ENCODE measurements around the gene GJC2.
"Not testable (repeated sequence)": the region's sequence is repeated elsewhere in the genome, so short reads cannot be mapped to it uniquely, and the experiment has no call there.

Gene GJC2

GRCh38 chr1:228107636-228108035 lies 42.1 kb upstream of the GJC2 start:
- Histone ChIP-seq H3K4me3 (ENCODE audit: low read depth in 1 of 2, low read length in 2 of 2) (peak overlapping the region in 1 of 2 donors; percentile 96), H3K27ac (ENCODE audit: low read length) (no peak overlapping the region), H3K27me3 (ENCODE audit: low read depth, low read length) (no peaks in the 10 kb centered on the region), H3K36me3 (ENCODE audit: control insufficient read depth in 1 of 2, insufficient read depth in 2 of 2, low read length in 2 of 2) (peaks cover 3 to 26% of the 10 kb centered on the region in 2 donors), H3K4me1 (ENCODE audit: control insufficient read depth in 1 of 2, insufficient read depth in 2 of 2, low read length in 2 of 2) (peaks cover 0 to 31% of the 10 kb centered on the region in 2 donors), H3K9me3 (ENCODE audit: control insufficient read depth in 1 of 2, low read length in 2 of 2) (no peaks in the 10 kb centered on the region)

GRCh38 chr1:228108055-228108690 lies 41.6 kb upstream of the GJC2 start:
- Histone ChIP-seq H3K27me3 (ENCODE audit: low read depth, low read length) (no peaks in the 10 kb centered on the region), H3K4me1 (ENCODE audit: control insufficient read depth in 1 of 2, insufficient read depth in 2 of 2, low read length in 2 of 2) (peaks cover 0 to 31% of the 10 kb centered on the region in 2 donors), H3K4me3 (ENCODE audit: low read depth in 1 of 2, low read length in 2 of 2) (peak overlapping the region; percentile 93 to 96), H3K9me3 (ENCODE audit: control insufficient read depth in 1 of 2, low read length in 2 of 2) (no peaks in the 10 kb centered on the region), H3K27ac (ENCODE audit: low read length) (peak overlapping the region; percentile 94), H3K36me3 (ENCODE audit: control insufficient read depth in 1 of 2, insufficient read depth in 2 of 2, low read length in 2 of 2) (peaks cover 3 to 26% of the 10 kb centered on the region in 2 donors)

GRCh38 chr1:228108742-228109072 lies 41.0 kb upstream of the GJC2 start:
- H3K4me1 ChIP-seq (ENCODE audit: control insufficient read depth in 1 of 2, insufficient read depth in 2 of 2, low read length in 2 of 2), result peaks cover 0 to 28% of the 10 kb centered on the region in 2 donors
- peak overlapping the region; percentile 94 for H3K27ac ChIP-seq (ENCODE audit: low read length)
- H3K27me3 ChIP-seq (ENCODE audit: low read depth, low read length), result no peaks in the 10 kb centered on the region
- H3K4me3 ChIP-seq (ENCODE audit: low read depth in 1 of 2, low read length in 2 of 2), result peak overlapping the region; percentile 93 to 96
- H3K36me3 ChIP-seq (ENCODE audit: control insufficient read depth in 1 of 2, insufficient read depth in 2 of 2, low read length in 2 of 2), result peaks cover 3 to 26% of the 10 kb centered on the region in 2 donors
- H3K9me3 ChIP-seq (ENCODE audit: control insufficient read depth in 1 of 2, low read length in 2 of 2), result no peaks in the 10 kb centered on the region

GRCh38 chr1:228109073-228109961 lies 40.4 kb upstream of the GJC2 start, which contains the start of gene MRPL55:
TSS of gene MRPL55 (minus strand) at chr1:228109299. CDS start at chr1:228108260, 1,039 bp downstream.
- Histone ChIP-seq H3K27me3 (ENCODE audit: low read depth, low read length) (no peaks in the 10 kb centered on the region), H3K36me3 (ENCODE audit: control insufficient read depth in 1 of 2, insufficient read depth in 2 of 2, low read length in 2 of 2) (peaks cover 3 to 26% of the 10 kb centered on the region in 2 donors), H3K27ac (ENCODE audit: low read length) (peak within 1 kb of the TSS; percentile 94), H3K4me1 (ENCODE audit: control insufficient read depth in 1 of 2, insufficient read depth in 2 of 2, low read length in 2 of 2) (peaks cover 0 to 22% of the 10 kb centered on the region in 2 donors), H3K9me3 (ENCODE audit: control insufficient read depth in 1 of 2, low read length in 2 of 2) (no peaks in the 10 kb centered on the region), H3K4me3 (ENCODE audit: low read depth in 1 of 2, low read length in 2 of 2) (peak within 1 kb of the TSS; percentile 93 to 96)

GRCh38 chr1:228109962-228110488 lies 39.7 kb upstream of the GJC2 start:
- no peaks in the 10 kb centered on the region for H3K27me3 ChIP-seq (ENCODE audit: low read depth, low read length)
- peak overlapping the region; percentile 94 for H3K27ac ChIP-seq (ENCODE audit: low read length)
- H3K4me3 ChIP-seq (ENCODE audit: low read depth in 1 of 2, low read length in 2 of 2), result peak overlapping the region; percentile 82 to 96
- no peaks in the 10 kb centered on the region for H3K9me3 ChIP-seq (ENCODE audit: control insufficient read depth in 1 of 2, low read length in 2 of 2)
- peaks cover 0 to 18% of the 10 kb centered on the region in 2 donors for H3K4me1 ChIP-seq (ENCODE audit: control insufficient read depth in 1 of 2, insufficient read depth in 2 of 2, low read length in 2 of 2)
- peaks cover 3 to 26% of the 10 kb centered on the region in 2 donors for H3K36me3 ChIP-seq (ENCODE audit: control insufficient read depth in 1 of 2, insufficient read depth in 2 of 2, low read length in 2 of 2)

GRCh38 chr1:228110556-228110955 lies 39.2 kb upstream of the GJC2 start:
- no peaks in the 10 kb centered on the region for H3K27me3 ChIP-seq (ENCODE audit: low read depth, low read length)
- H3K4me1 ChIP-seq (ENCODE audit: control insufficient read depth in 1 of 2, insufficient read depth in 2 of 2, low read length in 2 of 2), result peaks cover 0 to 18% of the 10 kb centered on the region in 2 donors
- H3K36me3 ChIP-seq (ENCODE audit: control insufficient read depth in 1 of 2, insufficient read depth in 2 of 2, low read length in 2 of 2), result peaks cover 3 to 25% of the 10 kb centered on the region in 2 donors
- peak overlapping the region; percentile 94 for H3K27ac ChIP-seq (ENCODE audit: low read length)
- peak overlapping the region; percentile 82 to 96 for H3K4me3 ChIP-seq (ENCODE audit: low read depth in 1 of 2, low read length in 2 of 2)
- H3K9me3 ChIP-seq (ENCODE audit: control insufficient read depth in 1 of 2, low read length in 2 of 2), result no peaks in the 10 kb centered on the region

- H3K27me3 ChIP-seq (ENCODE audit: low read depth, low read length); H3K27ac ChIP-seq (ENCODE audit: low read length); H3K9me3 ChIP-seq (ENCODE audit: control insufficient read depth in 1 of 2, low read length in 2 of 2); H3K4me3 ChIP-seq (ENCODE audit: low read depth in 1 of 2, low read length in 2 of 2): not testable (repeated sequence)
- Histone ChIP-seq H3K4me1 (ENCODE audit: control insufficient read depth in 1 of 2, insufficient read depth in 2 of 2, low read length in 2 of 2) (peaks cover 0 to 18% of the 10 kb centered on the region in 2 donors), H3K36me3 (ENCODE audit: control insufficient read depth in 1 of 2, insufficient read depth in 2 of 2, low read length in 2 of 2) (peaks cover 3 to 17% of the 10 kb centered on the region in 2 donors)
Measured at GRCh38 chr1:228111315-228111714, 38.4 kb upstream of the GJC2 start.

GRCh38 chr1:228112167-228112566 lies 37.6 kb upstream of the GJC2 start:
- no peak overlapping the region for H3K4me3 ChIP-seq (ENCODE audit: low read depth in 1 of 2, low read length in 2 of 2)
- H3K9me3 ChIP-seq (ENCODE audit: control insufficient read depth in 1 of 2, low read length in 2 of 2), result no peaks in the 10 kb centered on the region
- H3K36me3 ChIP-seq (ENCODE audit: control insufficient read depth in 1 of 2, insufficient read depth in 2 of 2, low read length in 2 of 2), result peaks cover 0 to 8% of the 10 kb centered on the region in 2 donors
- no peaks in the 10 kb centered on the region for H3K27me3 ChIP-seq (ENCODE audit: low read depth, low read length)
- peaks cover 0 to 18% of the 10 kb centered on the region in 2 donors for H3K4me1 ChIP-seq (ENCODE audit: control insufficient read depth in 1 of 2, insufficient read depth in 2 of 2, low read length in 2 of 2)
- no peak overlapping the region for H3K27ac ChIP-seq (ENCODE audit: low read length)

- peaks cover 0 to 4% of the 10 kb centered on the region in 2 donors for H3K36me3 ChIP-seq (ENCODE audit: control insufficient read depth in 1 of 2, insufficient read depth in 2 of 2, low read length in 2 of 2)
- no peaks in the 10 kb centered on the region for H3K9me3 ChIP-seq (ENCODE audit: control insufficient read depth in 1 of 2, low read length in 2 of 2)
- no peak overlapping the region for H3K27ac ChIP-seq (ENCODE audit: low read length)
- H3K4me1 ChIP-seq (ENCODE audit: control insufficient read depth in 1 of 2, insufficient read depth in 2 of 2, low read length in 2 of 2), result peaks cover 0 to 17% of the 10 kb centered on the region in 2 donors
- no peak overlapping the region for H3K4me3 ChIP-seq (ENCODE audit: low read depth in 1 of 2, low read length in 2 of 2)
- H3K27me3 ChIP-seq (ENCODE audit: low read depth, low read length), result no peaks in the 10 kb centered on the region
Measured at GRCh38 chr1:228112617-228113016, 37.1 kb upstream of the GJC2 start.

- Histone ChIP-seq H3K27ac (ENCODE audit: low read length) (no peak overlapping the region), H3K27me3 (ENCODE audit: low read depth, low read length) (no peaks in the 10 kb centered on the region), H3K9me3 (ENCODE audit: control insufficient read depth in 1 of 2, low read length in 2 of 2) (no peaks in the 10 kb centered on the region), H3K36me3 (ENCODE audit: control insufficient read depth in 1 of 2, insufficient read depth in 2 of 2, low read length in 2 of 2) (no peaks in the 10 kb centered on the region), H3K4me3 (ENCODE audit: low read depth in 1 of 2, low read length in 2 of 2) (no peak overlapping the region), H3K4me1 (ENCODE audit: control insufficient read depth in 1 of 2, insufficient read depth in 2 of 2, low read length in 2 of 2) (peaks cover 0 to 5% of the 10 kb centered on the region in 2 donors)
Measured at GRCh38 chr1:228114827-228115226, 34.9 kb upstream of the GJC2 start.

- H3K4me3 ChIP-seq (ENCODE audit: low read depth in 1 of 2, low read length in 2 of 2), result no peak overlapping the region
- no peak overlapping the region for H3K27ac ChIP-seq (ENCODE audit: low read length)
- no peaks in the 10 kb centered on the region for H3K9me3 ChIP-seq (ENCODE audit: control insufficient read depth in 1 of 2, low read length in 2 of 2)
- H3K4me1 ChIP-seq (ENCODE audit: control insufficient read depth in 1 of 2, insufficient read depth in 2 of 2, low read length in 2 of 2), result no peaks in the 10 kb centered on the region
- H3K27me3 ChIP-seq (ENCODE audit: low read depth, low read length), result no peaks in the 10 kb centered on the region
- no peaks in the 10 kb centered on the region for H3K36me3 ChIP-seq (ENCODE audit: control insufficient read depth in 1 of 2, insufficient read depth in 2 of 2, low read length in 2 of 2)
Measured at GRCh38 chr1:228117335-228117734, 32.4 kb upstream of the GJC2 start.
